Panc1 (cell line): ENCODE measurements around the gene DIAPH1. TPM values are rescaled to one million over a fixed set of nuclear protein-coding genes. Genes with fewer than 3 reads are reported as not detected.

Experiments
- ATAC-seq: fragments of 200-7000 bp; cut with Tn5 transposase; 2 replicates; pipeline ENCODE4 v1.9.1; 2020; ENCODE audit warnings: mild to moderate bottlenecking, moderate library complexity
- BruUV-seq: library from RNA; stranded (reverse); fragments of 400-500 nt; replicated peaks from 2 replicates; lab custom pipeline; 2021; lab: Mats Ljungman, UMichigan
- CTCF ChIA-PET: fragments of 300-600 bp; sonication (Branson Sonifier 250); formaldehyde crosslinking; loops from one replicate; lab custom pipeline; 2022; ENCODE audit warnings: antibody characterized with exemption; lab: Charles Lee
- POLR2A ChIA-PET: fragments of 300-600 bp; sonication (Branson Sonifier 250); formaldehyde crosslinking; loops from one replicate; lab custom pipeline; 2022; ENCODE audit warnings: antibody characterized with exemption; lab: Charles Lee
- DNase-seq: peaks from one replicate; pipeline ENCODE4 v3.0.0-alpha.2; 2010; ENCODE audit warnings: low read depth, low spot score
- H3K27ac ChIP-seq: 2 replicates; pipeline ENCODE4 v1.5.1; 2011; ENCODE audit warnings: mild to moderate bottlenecking, low read length, inconsistent platforms
- H3K27me3 ChIP-seq: fragments of 200-500 bp; sonication (Bioruptor generic); 2 replicates; pipeline ENCODE4 v1.6.0; 2014; ENCODE audit warnings: low read length, inconsistent platforms; ENCODE audit not compliant: control insufficient read depth, insufficient read depth
- H3K36me3 ChIP-seq: fragments of 200-500 bp; sonication (Bioruptor generic); 2 replicates; pipeline ENCODE4 v1.5.1; 2014; ENCODE audit warnings: inconsistent platforms, mild to moderate bottlenecking, low read length, moderate library complexity; ENCODE audit not compliant: control insufficient read depth, insufficient read depth
- H3K4me1 ChIP-seq: 2 replicates; pipeline ENCODE4 v1.5.1; 2011; ENCODE audit warnings: inconsistent platforms, mild to moderate bottlenecking, low read length, moderate library complexity; ENCODE audit not compliant: control insufficient read depth, insufficient read depth
- H3K4me3 ChIP-seq, 2 experiments: 2 replicates each; pipeline ENCODE4 v1.5.1; 2011 to 2012; ENCODE audit warnings: low read depth in 2 of 2, low read length in 2 of 2, mild to moderate bottlenecking in 2 of 2, inconsistent platforms in 1 of 2, moderate library complexity in 1 of 2
- H3K9me3 ChIP-seq: fragments of 200-500 bp; sonication (Bioruptor generic); 2 replicates; pipeline ENCODE4 v1.5.1; 2014; ENCODE audit warnings: low read depth, mild to moderate bottlenecking, inconsistent platforms, low read length, moderate library complexity; ENCODE audit not compliant: control insufficient read depth, insufficient read depth
- POLR2AphosphoS5 ChIP-seq: IDR thresholded peaks from 2 replicates; pipeline ENCODE4 v1.6.1; 2012; ENCODE audit warnings: mild to moderate bottlenecking, low read depth, low read length, moderate library complexity
- REST ChIP-seq, 2 experiments: IDR thresholded peaks; 2 replicates each; pipeline ENCODE4 v1.6.1; 2011 to 2012; ENCODE audit warnings: low read depth in 2 of 2, control low read depth in 1 of 2, low read length in 1 of 2, mild to moderate bottlenecking in 1 of 2, moderate library complexity in 1 of 2; ENCODE audit not compliant: insufficient read depth in 1 of 2
- SIN3A ChIP-seq: IDR thresholded peaks from 2 replicates; pipeline ENCODE4 v1.6.1; 2012; ENCODE audit warnings: low read depth, mild to moderate bottlenecking, low read length, moderate library complexity, borderline replicate concordance; ENCODE audit not compliant: insufficient read depth
- TCF7L2 ChIP-seq: IDR thresholded peaks from 2 replicates; pipeline ENCODE4 v1.6.1; 2011; ENCODE audit warnings: mild to moderate bottlenecking, low read depth, low read length, inconsistent platforms
- in situ Hi-C: cut with HindIII; loops from 2 replicates; pipeline ENCODE4 v1.10.0; 2016; ENCODE audit warnings: low sequenced_read_pairs, low pct_unique_long_range_greater_than_20kb
- intact Hi-C: fragments of 100-400 bp; cut with micrococcal nuclease; formaldehyde crosslinking; loops from one replicate; pipeline ENCODE4 v1.10.0; 2022; ENCODE audit not compliant: unreplicated experiment
- total RNA-seq: library from RNA; stranded (reverse); gene quantifications from one replicate; pipeline ENCODE4 v1.2.1, GENCODE V29; 2021; ENCODE audit not compliant: unreplicated experiment
- TF ChIP-seq, protein P1 (sequence below): fragments of 450-650 bp; IDR thresholded peaks from 2 replicates; pipeline ENCODE4 v1.5.1; 2017; ENCODE audit warnings: mild to moderate bottlenecking

The DIAPH1 gene
- total RNA-seq, 1 experiment from 2014 or later: 155 TPM

DNA sequence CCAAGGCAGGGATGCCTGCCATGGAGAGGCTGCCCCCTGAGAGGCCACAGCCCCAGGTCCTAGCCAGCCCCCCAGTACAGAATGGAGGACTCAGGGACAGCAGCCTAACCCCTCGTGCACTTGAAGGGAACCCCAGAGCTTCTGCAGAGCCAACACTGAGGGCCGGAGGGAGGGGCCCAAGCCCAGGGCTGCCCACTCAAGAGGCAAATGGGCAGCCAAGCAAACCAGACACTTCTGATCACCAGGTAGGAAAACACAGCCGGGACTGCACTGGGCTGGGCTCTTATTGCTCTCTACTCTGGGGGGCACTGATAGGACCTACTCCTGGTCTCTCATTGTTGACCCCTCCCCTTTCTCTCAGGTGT, 21.2 kb upstream of the DIAPH1 start:
- Histone ChIP-seq H3K4me1 (peaks cover 15% of the 10 kb centered on the region), H3K9me3 (no peaks in the 10 kb centered on the region), H3K27ac (no peak overlapping the region), H3K27me3 (no peaks in the 10 kb centered on the region), H3K36me3 (no peaks in the 10 kb centered on the region; the same call in 1 of the 2 replicates), H3K4me3 (no peak overlapping the region)
- in situ Hi-C loops (no loop called here), intact Hi-C loops (no loop called here)
- TF ChIP-seq, protein P1, sequence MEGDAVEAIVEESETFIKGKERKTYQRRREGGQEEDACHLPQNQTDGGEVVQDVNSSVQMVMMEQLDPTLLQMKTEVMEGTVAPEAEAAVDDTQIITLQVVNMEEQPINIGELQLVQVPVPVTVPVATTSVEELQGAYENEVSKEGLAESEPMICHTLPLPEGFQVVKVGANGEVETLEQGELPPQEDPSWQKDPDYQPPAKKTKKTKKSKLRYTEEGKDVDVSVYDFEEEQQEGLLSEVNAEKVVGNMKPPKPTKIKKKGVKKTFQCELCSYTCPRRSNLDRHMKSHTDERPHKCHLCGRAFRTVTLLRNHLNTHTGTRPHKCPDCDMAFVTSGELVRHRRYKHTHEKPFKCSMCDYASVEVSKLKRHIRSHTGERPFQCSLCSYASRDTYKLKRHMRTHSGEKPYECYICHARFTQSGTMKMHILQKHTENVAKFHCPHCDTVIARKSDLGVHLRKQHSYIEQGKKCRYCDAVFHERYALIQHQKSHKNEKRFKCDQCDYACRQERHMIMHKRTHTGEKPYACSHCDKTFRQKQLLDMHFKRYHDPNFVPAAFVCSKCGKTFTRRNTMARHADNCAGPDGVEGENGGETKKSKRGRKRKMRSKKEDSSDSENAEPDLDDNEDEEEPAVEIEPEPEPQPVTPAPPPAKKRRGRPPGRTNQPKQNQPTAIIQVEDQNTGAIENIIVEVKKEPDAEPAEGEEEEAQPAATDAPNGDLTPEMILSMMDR: no peak
- TF ChIP-seq REST (IDR thresholded peaks at IDR 0.05; ENCODE audit: insufficient read depth in 1 of 2, low read depth in 2 of 2, low read length in 1 of 2) (no peak), SIN3A (no peak), POLR2AphosphoS5 (no peak), TCF7L2 (no peak)
- ChIA-PET CTCF (no interaction called here), POLR2A (no interaction called here)
- no peak for DNase-seq
- no TSS peak for BruUV-seq
- ATAC-seq: no peak

GRCh38 chr5:141639357-141640050, 20.7 kb upstream of the DIAPH1 start:
- H3K27ac ChIP-seq: no peak overlapping the region
- no peak overlapping the region for H3K4me3 ChIP-seq
- H3K27me3 ChIP-seq: no peaks in the 10 kb centered on the region
- TSS peak; percentile 60 for BruUV-seq
- DNase-seq (no peak), ATAC-seq (no peak)
- in situ Hi-C loops: no loop called here
- no peaks in the 10 kb centered on the region; the same call in 1 of the 2 replicates for H3K36me3 ChIP-seq
- TF ChIP-seq TCF7L2 (no peak), POLR2AphosphoS5 (no peak), SIN3A (no peak), REST (IDR thresholded peaks at IDR 0.05; ENCODE audit: insufficient read depth in 1 of 2, low read depth in 2 of 2, low read length in 1 of 2) (no peak)
- TF ChIP-seq, protein P1: no peak
- ChIA-PET POLR2A (interaction anchor here (0.6 kb wide), 1 partner anchor 34 kb away, joined by 3 read pairs; no protein-coding TSS in a partner anchor), CTCF (interaction anchor here (0.8 kb wide), 1 partner anchor 47 kb away, joined by 6 read pairs; no protein-coding TSS in a partner anchor)
- intact Hi-C loops: no loop called here
- H3K9me3 ChIP-seq: no peaks in the 10 kb centered on the region
- H3K4me1 ChIP-seq: peaks cover 15% of the 10 kb centered on the region
